GM23338 (cell line): ENCODE measurements around the gene IFT88.

Experiments used
- CREB1 ChIP-seq: fragments of 250-450 bp; sonication (Bioruptor Pico); IDR thresholded peaks from 2 replicates; pipeline ENCODE4 v1.5.0; 2020; ENCODE audit warnings: low read depth, mild to moderate bottlenecking, moderate library complexity
- EZH2 ChIP-seq: fragments of 200-600 bp; sonication (generic); IDR thresholded peaks from one replicate; pipeline ENCODE4 v1.8.0; 2017; ENCODE audit warnings: antibody characterized with exemption, mild to moderate bottlenecking, low read depth; ENCODE audit not compliant: unreplicated experiment
- EZH2phosphoT487 ChIP-seq: fragments of 200-600 bp; sonication (generic); IDR thresholded peaks from one replicate; pipeline ENCODE4 v1.8.1; 2018; ENCODE audit warnings: antibody characterized with exemption; ENCODE audit not compliant: unreplicated experiment
- JUNB ChIP-seq: IDR thresholded peaks from one replicate; pipeline ENCODE4 v1.6.1; 2016; ENCODE audit warnings: antibody characterized with exemption; ENCODE audit not compliant: unreplicated experiment
- POLR2AphosphoS5 ChIP-seq: IDR thresholded peaks from 2 replicates; pipeline ENCODE4 v1.6.1; 2016; ENCODE audit warnings: antibody characterized with exemption, low read depth
- ZNF114 ChIP-seq: fragments of 250-450 bp; sonication (Bioruptor Pico); IDR thresholded peaks from 2 replicates; pipeline ENCODE4 v1.5.0; 2020; ENCODE audit warnings: mild to moderate bottlenecking, moderate library complexity
- TF ChIP-seq, protein P1 (sequence below), 2 experiments: fragments of 200-600 bp in 1 of 2; sonication (generic) in 1 of 2; conservative IDR thresholded peaks; 2 replicates each; pipeline versions ENCODE4 v1.5.1 to v1.6.1; 2016 to 2017; ENCODE audit warnings: antibody characterized with exemption in 2 of 2, low read depth in 2 of 2, mild to moderate bottlenecking in 2 of 2, moderate library complexity in 1 of 2

DNA sequence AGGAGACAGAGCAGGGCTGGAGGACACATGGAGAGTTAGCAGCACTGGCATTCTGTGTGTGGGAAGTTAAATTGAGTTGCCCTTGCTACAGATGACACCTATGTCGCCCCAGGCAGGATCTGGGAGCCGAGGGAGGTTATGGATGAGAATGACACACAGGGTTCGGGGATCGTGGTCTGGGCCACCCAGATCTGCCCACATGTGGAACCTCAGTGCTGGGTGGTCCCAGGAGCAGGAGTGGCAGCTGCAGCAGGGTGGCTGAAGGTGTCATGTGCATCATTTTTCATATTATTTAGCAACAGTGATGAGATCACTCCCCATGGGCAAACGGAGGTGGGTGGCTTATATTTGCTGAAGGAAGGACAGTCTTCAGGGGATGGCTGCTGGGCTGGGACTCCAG, 139.7 kb downstream of the IFT88 start:
- no peak for TF ChIP-seq ZNF114
- TF ChIP-seq, protein P1, sequence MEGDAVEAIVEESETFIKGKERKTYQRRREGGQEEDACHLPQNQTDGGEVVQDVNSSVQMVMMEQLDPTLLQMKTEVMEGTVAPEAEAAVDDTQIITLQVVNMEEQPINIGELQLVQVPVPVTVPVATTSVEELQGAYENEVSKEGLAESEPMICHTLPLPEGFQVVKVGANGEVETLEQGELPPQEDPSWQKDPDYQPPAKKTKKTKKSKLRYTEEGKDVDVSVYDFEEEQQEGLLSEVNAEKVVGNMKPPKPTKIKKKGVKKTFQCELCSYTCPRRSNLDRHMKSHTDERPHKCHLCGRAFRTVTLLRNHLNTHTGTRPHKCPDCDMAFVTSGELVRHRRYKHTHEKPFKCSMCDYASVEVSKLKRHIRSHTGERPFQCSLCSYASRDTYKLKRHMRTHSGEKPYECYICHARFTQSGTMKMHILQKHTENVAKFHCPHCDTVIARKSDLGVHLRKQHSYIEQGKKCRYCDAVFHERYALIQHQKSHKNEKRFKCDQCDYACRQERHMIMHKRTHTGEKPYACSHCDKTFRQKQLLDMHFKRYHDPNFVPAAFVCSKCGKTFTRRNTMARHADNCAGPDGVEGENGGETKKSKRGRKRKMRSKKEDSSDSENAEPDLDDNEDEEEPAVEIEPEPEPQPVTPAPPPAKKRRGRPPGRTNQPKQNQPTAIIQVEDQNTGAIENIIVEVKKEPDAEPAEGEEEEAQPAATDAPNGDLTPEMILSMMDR (conservative IDR thresholded peaks at IDR 0.05; ENCODE audit: low read depth in 2 of 2): no peak
- TF ChIP-seq POLR2AphosphoS5: no peak
- no peak for TF ChIP-seq EZH2
- no peak for TF ChIP-seq EZH2phosphoT487
- no peak for TF ChIP-seq CREB1 (CRISPR knock-in tag)
- no peak for TF ChIP-seq JUNB
